Measurements from ENCODE around the gene PSMG4. TPM values are rescaled to one million over a fixed set of nuclear protein-coding genes. Genes with fewer than 3 reads are reported as not detected.

Gene PSMG4
- total and polyA plus RNA-seq, 10 of the 15 experiments (the other 5 are each of a cell fraction or from before 2014, with no cell fraction given), result 7.1 to 62.6 (median 29.8) TPM

GRCh38 chr6:3273707-3274521 lies 15.2 kb downstream of the PSMG4 start:
- no peak overlapping the region for H2AFZ ChIP-seq (ENCODE audit: control insufficient read depth, low read depth, low read length)
- ChIA-PET POLR2A (no interaction called here), SMC1A (ENCODE audit: uncharacterized antibody, unreplicated experiment) (interaction anchor here (0.7 kb wide), 2 partner anchors 147 to 457 kb away, joined by 3 read pairs; no protein-coding TSS in a partner anchor), CTCF (interaction anchor here (1.0 kb wide), 1 partner anchor 63 kb away, joined by 3 read pairs; no protein-coding TSS in a partner anchor), RAD21 (ENCODE audit: unreplicated experiment) (interaction anchor here (1.2 kb wide), 1 partner anchor 458 kb away, joined by 4 read pairs; no protein-coding TSS in a partner anchor)
- no peaks in the 10 kb centered on the region for H4K20me1 ChIP-seq (ENCODE audit: control insufficient read depth, insufficient read depth)
- no TSS peak for BruUV-seq (replicated peaks)
- no peak overlapping the region for H3K27ac ChIP-seq (ENCODE audit: control insufficient read depth, insufficient read depth)
- no peak overlapping the region for H3K4me3 ChIP-seq
- in situ Hi-C loops (cut with MboI), result no loop called here
- no peak for DNase-seq (ENCODE audit: low read depth, low spot score)
- ATAC-seq, result peak; percentile 21; the same call in 1 of the 3 replicates
- no peak overlapping the region for H3K4me2 ChIP-seq (ENCODE audit: control insufficient read depth, insufficient read depth)
- H3K36me3 ChIP-seq (ENCODE audit: control insufficient read depth in 2 of 2, insufficient read depth in 2 of 2, low read length in 1 of 2), result peaks cover 9 to 21% of the 10 kb centered on the region in 2 experiments
- FAIRE-seq, result no peak
- no peaks in the 10 kb centered on the region for H3K4me1 ChIP-seq (ENCODE audit: control insufficient read depth, insufficient read depth, low read length)
- H3K27me3 ChIP-seq (replicated peaks in 1 of 2; ENCODE audit: control insufficient read depth in 2 of 2, insufficient read depth in 2 of 2, low read length in 1 of 2), result no peaks in the 10 kb centered on the region
- 63% methylated on average over 9 of the region's 9 CpGs for WGBS (ENCODE audit: insufficient coverage, insufficient replicate concordance, low lambda C conversion rate, missing lambda C conversion rate)
- H3K79me2 ChIP-seq (ENCODE audit: control insufficient read depth, insufficient read depth, low read length), result no peaks in the 10 kb centered on the region
- intact Hi-C loops (cut with micrococcal nuclease; ENCODE audit: unreplicated experiment), result no loop called here
- no peak overlapping the region for H3K9ac ChIP-seq (ENCODE audit: control insufficient read depth, insufficient read depth, low read length)
- 0 out of 2 replicates have a peak, but pooled peaks have one; percentile 23 for TF ChIP-seq JUNB (IDR thresholded peaks at IDR 0.05)
- TF ChIP-seq PRDM15 (CRISPR knock-in tag; IDR thresholded peaks at IDR 0.05), result no peak
- TF ChIP-seq NFIC (IDR thresholded peaks at IDR 0.05; ENCODE audit: low read depth, low read length), result 0 out of 2 replicates have a peak, but pooled peaks have one; percentile 30
- no peaks in the 10 kb centered on the region for H3K9me3 ChIP-seq (replicated peaks; ENCODE audit: control insufficient read depth, insufficient read depth, low read length)

Data from GM12878 (cell line).